Embryonic facial prominence (tissue), 1 donor: ENCODE measurements around the gene STOX1.
"Not testable (repeated sequence)": the region's sequence is repeated elsewhere in the genome, so short reads cannot be mapped to it uniquely, and the experiment has no call there.

ENCODE experiments used
- DNase-seq: peaks from one replicate; pipeline ENCODE4 v3.0.0-alpha.2; 2016; ENCODE audit errors: extremely low spot score

The STOX1 gene

GRCh38 chr10:68828833-68829232 lies 1.5 kb downstream of the STOX1 start:
- no peak for DNase-seq

DNA sequence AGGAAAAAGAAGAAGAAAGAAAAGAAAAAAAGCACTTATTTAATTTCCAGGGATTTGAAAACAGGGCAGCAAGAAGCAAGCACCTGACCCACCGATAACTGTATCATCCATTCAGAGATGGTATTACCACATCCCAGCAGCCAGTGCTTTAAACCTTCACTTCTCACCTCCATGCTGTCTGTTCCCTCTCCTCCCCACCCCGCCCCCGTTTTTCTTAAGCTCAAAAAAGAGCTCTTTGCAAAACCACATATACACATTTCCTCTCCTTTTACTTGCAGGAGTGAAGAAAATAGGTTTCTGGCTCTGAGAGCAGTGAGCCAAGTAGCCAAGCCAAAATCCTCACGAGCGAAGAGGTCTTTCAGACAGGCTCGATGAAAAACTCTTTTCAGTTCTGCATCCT lies 2.2 kb downstream of the STOX1 start:
- no peak for DNase-seq

- no peak for DNase-seq
Observed at GRCh38 chr10:68829952-68830351, 2.6 kb downstream of the STOX1 start.

GRCh38 chr10:68831961-68832455 lies 4.7 kb downstream of the STOX1 start:
- DNase-seq, result no peak

DNA sequence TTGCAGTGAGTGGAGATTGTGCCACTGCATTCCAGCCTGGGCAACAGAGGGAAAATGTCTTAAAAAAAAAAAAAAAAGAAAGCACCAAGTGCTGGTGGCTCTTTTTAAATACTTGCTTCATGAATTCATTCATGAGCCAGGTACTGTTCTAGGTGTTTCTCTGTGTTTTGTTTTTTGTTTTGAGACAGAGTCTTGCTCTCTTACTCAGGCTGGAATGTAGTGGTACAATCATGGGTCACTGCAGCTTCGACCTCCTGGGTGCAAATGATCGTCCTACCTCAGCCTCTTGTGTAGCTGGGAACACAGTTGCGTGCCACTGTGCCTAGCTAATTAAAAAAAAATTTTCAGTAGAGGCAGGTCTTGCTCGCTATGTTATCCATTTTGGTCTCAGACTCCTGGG lies 5.3 kb downstream of the STOX1 start:
- DNase-seq, result no peak

DNA sequence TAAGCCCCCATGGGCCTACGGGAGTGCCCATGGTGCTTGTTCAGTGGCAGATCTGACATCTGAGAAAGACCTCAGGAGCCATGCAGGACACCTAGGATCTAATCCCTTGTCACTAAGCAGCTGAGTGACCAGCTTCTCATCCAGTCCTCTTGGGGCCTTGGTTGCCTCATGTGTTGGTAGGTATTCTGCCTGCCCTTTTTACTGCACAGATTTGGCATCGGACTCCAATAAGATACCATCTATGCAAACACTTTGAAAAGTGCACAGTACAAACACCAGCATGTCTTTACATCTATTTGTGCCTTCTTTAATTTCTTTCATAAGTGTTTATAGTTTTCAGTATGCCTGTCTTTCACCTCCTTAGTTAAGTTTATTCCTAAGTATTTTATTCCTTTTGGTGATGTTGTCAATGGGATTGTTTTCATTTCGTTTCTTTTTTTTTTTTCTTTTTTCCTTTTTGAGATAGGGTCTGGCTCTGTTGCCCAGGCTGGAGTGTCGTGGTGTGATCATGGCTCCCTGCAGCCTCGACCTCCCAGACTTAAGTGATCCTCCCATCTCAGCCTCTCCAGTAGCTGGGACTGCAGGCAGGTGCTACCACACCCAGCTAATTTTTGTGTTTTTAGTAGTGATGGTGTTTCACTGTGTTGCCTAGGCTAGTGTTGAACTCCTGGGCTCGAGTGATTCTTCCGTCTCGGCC lies 10.4 kb downstream of the STOX1 start:
- DNase-seq, result no peak

GRCh38 chr10:68840650-68841049 lies 13.3 kb downstream of the STOX1 start:
- not testable (repeated sequence) for DNase-seq

DNA sequence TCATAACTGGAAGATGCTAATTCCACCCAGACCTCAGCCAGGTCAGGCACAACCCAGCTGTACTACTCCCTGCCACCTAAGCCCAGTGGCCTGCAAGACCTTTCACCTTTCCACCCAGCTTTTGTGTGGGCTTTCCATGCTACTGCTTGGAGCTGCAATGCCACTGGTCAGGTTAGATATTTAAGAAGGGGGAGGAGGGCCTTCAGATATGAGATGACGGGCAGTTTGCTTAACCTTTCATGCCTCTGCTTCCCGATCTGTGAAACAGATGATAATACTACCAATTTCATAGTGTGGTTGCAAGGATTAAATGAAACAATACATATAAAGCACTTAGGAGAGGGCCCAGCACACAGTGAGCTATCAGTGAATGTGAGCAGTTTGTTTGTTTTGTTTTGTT lies 20.9 kb downstream of the STOX1 start:
- DNase-seq, result no peak

DNA sequence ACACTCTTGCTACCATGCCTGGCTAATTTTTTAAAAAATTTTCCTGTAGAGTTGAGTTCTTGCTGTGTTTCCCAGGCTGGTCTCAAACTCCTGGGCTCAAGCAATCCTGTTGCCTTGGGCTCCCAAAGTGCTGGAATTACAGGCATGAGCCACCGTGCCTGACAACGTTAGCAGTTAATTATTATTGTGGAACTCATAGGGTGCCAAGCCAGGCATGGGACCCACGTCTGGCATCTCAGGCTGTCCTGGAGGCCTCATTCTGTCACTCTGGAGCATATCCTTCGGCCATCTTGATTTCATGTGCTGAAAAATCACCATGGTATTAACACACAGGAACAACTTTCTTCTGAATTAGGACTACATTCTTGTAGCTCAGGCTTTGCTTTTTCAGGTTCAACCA lies 21.5 kb downstream of the STOX1 start:
- no peak for DNase-seq

DNA sequence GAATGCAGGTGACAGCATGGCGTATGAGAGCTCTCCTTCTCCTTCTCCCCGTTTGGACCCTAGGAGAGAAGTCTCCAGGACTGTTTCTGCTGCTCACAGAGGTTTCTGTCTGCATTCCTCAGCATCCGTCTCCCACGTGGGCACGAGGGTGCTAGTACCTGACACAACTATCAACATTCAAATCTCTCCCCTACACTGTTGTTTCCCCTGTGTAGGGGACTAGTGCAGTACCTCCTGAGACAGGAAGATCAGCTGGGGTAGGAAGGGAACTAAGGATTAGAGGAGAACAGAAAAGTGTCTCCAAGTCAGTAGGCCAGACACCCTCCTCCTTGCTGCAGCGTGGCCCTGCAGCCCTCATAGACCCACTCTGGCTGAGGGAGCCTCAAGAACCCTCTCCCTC lies 29.0 kb downstream of the STOX1 start:
- DNase-seq, result no peak

- DNase-seq, result no peak
Observed at GRCh38 chr10:68857005-68857404, 29.7 kb downstream of the STOX1 start.

GRCh38 chr10:68861253-68861652 lies 33.9 kb downstream of the STOX1 start:
- no peak for DNase-seq

GRCh38 chr10:68864611-68865010 lies 37.3 kb downstream of the STOX1 start:
- no peak for DNase-seq

GRCh38 chr10:68868173-68868572 lies 40.8 kb downstream of the STOX1 start:
- DNase-seq, result not testable (repeated sequence)

GRCh38 chr10:68869623-68870022 lies 42.3 kb downstream of the STOX1 start:
- no peak for DNase-seq

DNA sequence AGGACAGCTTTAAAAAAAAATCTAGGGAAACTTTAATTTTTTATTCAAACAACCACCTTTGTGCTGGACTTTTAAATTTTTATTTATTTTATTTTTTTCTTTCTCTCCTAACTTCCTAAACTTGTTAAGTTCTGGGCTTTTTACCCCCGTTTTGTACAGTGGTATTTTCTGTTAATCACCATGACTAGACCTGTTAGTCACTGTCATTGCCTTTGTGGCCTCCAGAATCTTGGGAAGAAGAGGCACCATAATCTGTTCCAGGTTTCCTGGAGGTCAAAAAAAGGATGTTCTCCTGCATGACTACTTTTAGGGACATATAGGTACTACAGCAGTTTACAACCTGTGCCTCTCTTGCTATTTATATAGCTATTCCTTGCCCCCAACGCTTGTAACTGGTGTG lies 42.7 kb downstream of the STOX1 start:
- no peak for DNase-seq

GRCh38 chr10:68870545-68871104 lies 43.3 kb downstream of the STOX1 start:
- no peak for DNase-seq

GRCh38 chr10:68871105-68871711 lies 43.9 kb downstream of the STOX1 start:
- no peak for DNase-seq

DNA sequence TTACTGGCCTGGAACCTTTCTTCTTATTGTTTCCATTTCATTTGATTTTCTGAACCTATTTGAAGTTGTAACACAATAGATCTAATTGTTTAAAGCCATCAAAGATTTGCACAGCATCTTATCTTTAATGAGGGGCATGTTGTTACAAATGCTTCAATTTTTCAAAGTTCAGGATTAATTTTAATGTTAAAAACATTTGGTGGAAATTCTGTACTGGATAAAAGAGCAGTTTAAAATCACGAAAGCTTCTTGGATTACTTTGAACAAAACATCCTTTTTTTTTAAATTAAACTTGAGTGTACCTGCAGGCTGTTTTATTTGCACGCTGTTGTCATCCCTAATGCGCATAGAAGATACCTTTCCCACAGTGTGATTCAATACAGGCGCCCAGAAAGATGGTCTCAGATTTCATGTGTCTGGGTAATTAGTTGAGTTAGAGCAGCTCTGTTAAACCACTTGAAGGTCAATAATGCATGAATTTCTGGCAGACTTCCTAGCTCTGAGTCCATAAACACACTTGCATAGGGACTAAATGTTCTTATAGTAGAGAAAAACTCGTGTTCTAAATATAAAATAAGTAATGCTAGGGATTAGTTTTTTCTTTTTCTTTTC lies 44.5 kb downstream of the STOX1 start:
- DNase-seq, result peak; percentile 80

GRCh38 chr10:68876246-68877138 lies 49.2 kb downstream of the STOX1 start:
- no peak for DNase-seq

GRCh38 chr10:68877482-68878110 lies 50.3 kb downstream of the STOX1 start:
- DNase-seq, result no peak
